Tibial nerve (tissue), 4 donors: ENCODE data around the gene EFCAB8. TPM values are rescaled to one million over a fixed set of nuclear protein-coding genes. Genes with fewer than 3 reads are reported as not detected.

Experiments
- DNase-seq, 2 donors: peaks; one replicate each; pipeline ENCODE4 v3.0.0-alpha.2; 2019; ENCODE audit warnings: low spot score in 2 of 2
- H3K27ac ChIP-seq, 4 donors: fragments of 200-600 bp; sonication (generic) in 3 of 4; one replicate each; pipeline ENCODE4 v1.5.1; 2017 to 2019; ENCODE audit warnings: mild to moderate bottlenecking in 1 of 4
- H3K27me3 ChIP-seq, 2 donors: fragments of 200-600 bp; sonication (generic) in 1 of 2; one replicate each; pipeline versions ENCODE4 v1.5.1 to v1.6.0; 2017 to 2019
- H3K36me3 ChIP-seq, 3 donors: fragments of 200-600 bp; sonication (generic); one replicate each; pipeline ENCODE4 v1.5.1; 2018 to 2019
- H3K4me1 ChIP-seq, 4 donors: fragments of 200-600 bp; sonication (generic) in 3 of 4; one replicate each; pipeline ENCODE4 v1.5.1; 2017 to 2019
- H3K4me3 ChIP-seq, 4 donors: fragments of 200-600 bp; sonication (generic) in 3 of 4; one replicate each; pipeline ENCODE4 v1.5.1; 2017 to 2019; ENCODE audit warnings: mild to moderate bottlenecking in 1 of 4, moderate library complexity in 1 of 4
- H3K9me3 ChIP-seq, 4 donors: fragments of 200-600 bp; sonication (generic) in 3 of 4; one replicate each; pipeline ENCODE4 v1.5.1; 2017 to 2019
- CTCF ChIP-seq, 5 experiments: fragments of 200-600 bp in 3 of 5; fragments of 450-650 bp in 2 of 5; sonication (generic) in 3 of 5; IDR thresholded peaks; one replicate each; pipeline ENCODE4 v1.5.1; 2016 to 2019; ENCODE audit warnings: antibody characterized with exemption in 5 of 5, mild to moderate bottlenecking in 3 of 5, moderate library complexity in 2 of 5
- EP300 ChIP-seq, 2 donors: sonication (generic); formaldehyde crosslinking; IDR thresholded peaks; one replicate each; pipeline ENCODE4 v1.6.1; 2017; ENCODE audit warnings: antibody characterized with exemption in 2 of 2, mild to moderate bottlenecking in 1 of 2
- POLR2A ChIP-seq, 2 donors: fragments of 450-650 bp; IDR thresholded peaks; one replicate each; pipeline ENCODE4 v1.6.1; 2017; ENCODE audit warnings: antibody characterized with exemption in 2 of 2, mild to moderate bottlenecking in 2 of 2, moderate library complexity in 2 of 2
- WGBS, 2 donors: methylation state at CpG; one replicate each; pipeline ENCODE4 v1.1.5; 2018; 5-methylcytosine and 5-hydroxymethylcytosine counted together
- total RNA-seq, 4 donors: library from RNA; depleted of rRNA; stranded (reverse); fragments of >200 nt; gene quantifications; one replicate each; pipeline ENCODE4 v1.1.0, GENCODE V29; 2016

EFCAB8 gene
- total RNA-seq, 4 donors from 2014 or later: 0.30 to 0.87 TPM; not detected in 2

- Histone ChIP-seq H3K27ac (no peak overlapping the region), H3K9me3 (peaks cover 0 to 14% (median under 1%) of the 10 kb centered on the region in 4 donors), H3K27me3 (no peaks in the 10 kb centered on the region), H3K4me1 (no peaks in the 10 kb centered on the region), H3K4me3 (no peak overlapping the region), H3K36me3 (no peaks in the 10 kb centered on the region)
- no peak for DNase-seq
- WGBS, 2 donors: 92% methylated on average over 12 to 14 of the region's 14 CpGs
- TF ChIP-seq POLR2A (IDR thresholded peaks at IDR 0.05) (no peak), EP300 (IDR thresholded peaks at IDR 0.05) (no peak), CTCF (IDR thresholded peaks at IDR 0.05) (no peak)
These were observed 51.3 kb downstream of the EFCAB8 start for GRCh38 chr20:32909896-32910571.

GRCh38 chr20:32911355-32911754, 52.6 kb downstream of the EFCAB8 start:
- DNase-seq: no peak

GRCh38 chr20:32912688-32913087, 54.0 kb downstream of the EFCAB8 start:
- Histone ChIP-seq H3K4me1 (no peaks in the 10 kb centered on the region), H3K4me3 (no peak overlapping the region), H3K27ac (no peak overlapping the region), H3K9me3 (peaks cover 0 to 35% (median 7%) of the 10 kb centered on the region in 4 donors), H3K36me3 (no peaks in the 10 kb centered on the region), H3K27me3 (no peaks in the 10 kb centered on the region)
- DNase-seq: no peak
- no peak for TF ChIP-seq EP300 (IDR thresholded peaks at IDR 0.05)
- no peak for TF ChIP-seq POLR2A (IDR thresholded peaks at IDR 0.05)
- no peak for TF ChIP-seq CTCF (IDR thresholded peaks at IDR 0.05)
- WGBS, 2 donors: 92 to 96% methylated on average over 1 of the region's 1 CpG

More at GRCh38 chr20:32911355-32911754, 52.6 kb downstream of the EFCAB8 start:
- H3K4me3 ChIP-seq: no peak overlapping the region
- no peaks in the 10 kb centered on the region for H3K36me3 ChIP-seq
- WGBS, 2 donors: 78 to 83% methylated on average over 13 of the region's 13 CpGs
- no peaks in the 10 kb centered on the region for H3K4me1 ChIP-seq
- no peaks in the 10 kb centered on the region for H3K27me3 ChIP-seq
- TF ChIP-seq POLR2A (IDR thresholded peaks at IDR 0.05): no peak
- TF ChIP-seq CTCF (IDR thresholded peaks at IDR 0.05): no peak
- TF ChIP-seq EP300 (IDR thresholded peaks at IDR 0.05): no peak
- no peak overlapping the region for H3K27ac ChIP-seq
- H3K9me3 ChIP-seq: peaks cover 0 to 27% (median 7%) of the 10 kb centered on the region in 4 donors

- H3K4me1 ChIP-seq: no peaks in the 10 kb centered on the region
- no peak for DNase-seq
- H3K9me3 ChIP-seq: peaks cover 0 to 35% (median 7%) of the 10 kb centered on the region in 4 donors
- no peak overlapping the region for H3K4me3 ChIP-seq
- 92 to 100% methylated on average over 1 of the region's 1 CpG for WGBS, 2 donors
- no peaks in the 10 kb centered on the region for H3K36me3 ChIP-seq
- H3K27ac ChIP-seq: no peak overlapping the region
- no peaks in the 10 kb centered on the region for H3K27me3 ChIP-seq
- TF ChIP-seq EP300 (IDR thresholded peaks at IDR 0.05) (no peak), CTCF (IDR thresholded peaks at IDR 0.05) (no peak)
These were observed 55.3 kb downstream of the EFCAB8 start for GRCh38 chr20:32914031-32914430.

GRCh38 chr20:32917191-32917950, 58.6 kb downstream of the EFCAB8 start:
- 79 to 80% methylated on average over 9 of the region's 9 CpGs for WGBS, 2 donors
- Histone ChIP-seq H3K4me3 (no peak overlapping the region), H3K9me3 (peaks cover 0 to 35% (median 7%) of the 10 kb centered on the region in 4 donors), H3K4me1 (no peaks in the 10 kb centered on the region), H3K36me3 (no peaks in the 10 kb centered on the region), H3K27me3 (no peaks in the 10 kb centered on the region), H3K27ac (no peak overlapping the region)
- no peak for DNase-seq
- TF ChIP-seq POLR2A (IDR thresholded peaks at IDR 0.05) (no peak), EP300 (IDR thresholded peaks at IDR 0.05) (no peak), CTCF (IDR thresholded peaks at IDR 0.05) (no peak)
